GM21447 (cell line): ENCODE measurements around the gene GMPS.

ENCODE experiments used
- ATAC-seq: cut with Tn5 transposase; IDR thresholded peaks from one replicate; pipeline ENCODE4 v1.9.1; 2021; ENCODE audit not compliant: unreplicated experiment

GMPS gene

GRCh38 chr3:155991847-155992246 lies 121.4 kb downstream of the GMPS start:
- no peak for ATAC-seq
